Transverse colon (tissue), 4 donors: ENCODE data around the gene LRPPRC.

Source experiments
- CTCF ChIP-seq, 5 experiments: fragments of 200-600 bp in 3 of 5; fragments of 450-650 bp in 2 of 5; sonication (generic) in 3 of 5; IDR thresholded peaks; 1 replicate in 2 of 5; 2 replicates in 3 of 5; pipeline ENCODE4 v1.5.1; 2016 to 2017; ENCODE audit warnings: antibody characterized with exemption in 5 of 5, inconsistent platforms in 3 of 5, mild to moderate bottlenecking in 2 of 5, moderate library complexity in 1 of 5
- EP300 ChIP-seq: sonication (generic); formaldehyde crosslinking; IDR thresholded peaks from one replicate; pipeline ENCODE4 v1.6.1; 2017; ENCODE audit warnings: antibody characterized with exemption, low read depth
- POLR2A ChIP-seq: fragments of 450-650 bp; IDR thresholded peaks from one replicate; pipeline ENCODE4 v1.6.1; 2016; ENCODE audit warnings: antibody characterized with exemption, mild to moderate bottlenecking, moderate library complexity
- POLR2AphosphoS5 ChIP-seq, 3 donors: sonication (generic); formaldehyde crosslinking; IDR thresholded peaks; one replicate each; pipeline ENCODE4 v1.6.1; 2016; ENCODE audit warnings: antibody characterized with exemption in 3 of 3

GRCh38 chr2:44009136-44009735 is 13.4 kb upstream of the LRPPRC start:
- TF ChIP-seq CTCF (IDR thresholded peaks at IDR 0.05) (no peak), EP300 (no peak), POLR2A (no peak), POLR2AphosphoS5 (IDR thresholded peaks at IDR 0.05) (no peak)
